ENCODE results near the gene TMCC1.
A peak's percentile ranks its signal among the peaks of the same experiment; 100 is the strongest.

Gene TMCC1

DNA sequence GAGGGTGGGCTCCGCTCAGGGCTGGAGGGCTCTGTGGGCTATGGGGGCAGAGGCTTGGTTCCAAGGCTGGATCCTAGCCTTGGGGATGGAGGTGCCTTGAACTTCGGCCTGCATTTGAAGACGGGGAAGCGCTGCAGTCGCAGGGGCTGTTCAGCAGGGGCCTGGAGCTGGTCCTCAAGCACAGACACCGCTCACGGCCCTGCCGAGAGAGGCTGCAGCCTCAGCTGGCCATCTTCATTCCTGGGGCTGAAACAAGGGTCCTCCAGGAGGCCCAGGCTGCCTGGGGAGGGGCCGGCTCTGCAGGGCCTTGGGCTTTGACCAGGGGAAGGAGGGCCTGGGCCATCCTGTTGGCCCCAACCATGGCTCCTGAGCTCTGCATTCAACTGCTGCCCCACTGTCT, 261.5 kb downstream of the TMCC1 start:
- Histone ChIP-seq H3K4me3 (ENCODE audit: low read length, poor library complexity, severe bottlenecking) (no peak overlapping the region), H3K36me3 (ENCODE audit: insufficient read depth, low read length) (no peaks in the 10 kb centered on the region), H3K9me3 (ENCODE audit: insufficient read depth, low read depth, low read length) (no peaks in the 10 kb centered on the region), H3K27me3 (ENCODE audit: insufficient read depth, low read length, poor library complexity, severe bottlenecking) (no peaks in the 10 kb centered on the region), H3K4me1 (ENCODE audit: insufficient read depth, low read length, poor library complexity, severe bottlenecking) (peaks cover 11% of the 10 kb centered on the region), H3F3A (ENCODE audit: low read depth) (no peaks in the 10 kb centered on the region), H2AFZ (ENCODE audit: low read length) (no peak overlapping the region), H3K79me2 (ENCODE audit: insufficient read depth, low read length) (no peaks in the 10 kb centered on the region), H4K20me1 (ENCODE audit: insufficient read depth, low read length, poor library complexity, severe bottlenecking) (no peaks in the 10 kb centered on the region), H3K9ac (ENCODE audit: low read depth, low read length, poor library complexity, severe bottlenecking) (no peak overlapping the region), H3K4me2 (ENCODE audit: low read depth, low read length, poor library complexity, severe bottlenecking) (no peak overlapping the region), H3K9me2 (replicated peaks; ENCODE audit: low read depth, low read length) (no peaks in the 10 kb centered on the region)
- TF ChIP-seq, protein P1, sequence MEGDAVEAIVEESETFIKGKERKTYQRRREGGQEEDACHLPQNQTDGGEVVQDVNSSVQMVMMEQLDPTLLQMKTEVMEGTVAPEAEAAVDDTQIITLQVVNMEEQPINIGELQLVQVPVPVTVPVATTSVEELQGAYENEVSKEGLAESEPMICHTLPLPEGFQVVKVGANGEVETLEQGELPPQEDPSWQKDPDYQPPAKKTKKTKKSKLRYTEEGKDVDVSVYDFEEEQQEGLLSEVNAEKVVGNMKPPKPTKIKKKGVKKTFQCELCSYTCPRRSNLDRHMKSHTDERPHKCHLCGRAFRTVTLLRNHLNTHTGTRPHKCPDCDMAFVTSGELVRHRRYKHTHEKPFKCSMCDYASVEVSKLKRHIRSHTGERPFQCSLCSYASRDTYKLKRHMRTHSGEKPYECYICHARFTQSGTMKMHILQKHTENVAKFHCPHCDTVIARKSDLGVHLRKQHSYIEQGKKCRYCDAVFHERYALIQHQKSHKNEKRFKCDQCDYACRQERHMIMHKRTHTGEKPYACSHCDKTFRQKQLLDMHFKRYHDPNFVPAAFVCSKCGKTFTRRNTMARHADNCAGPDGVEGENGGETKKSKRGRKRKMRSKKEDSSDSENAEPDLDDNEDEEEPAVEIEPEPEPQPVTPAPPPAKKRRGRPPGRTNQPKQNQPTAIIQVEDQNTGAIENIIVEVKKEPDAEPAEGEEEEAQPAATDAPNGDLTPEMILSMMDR (conservative IDR thresholded peaks at IDR 0.05; ENCODE audit: low read length): no peak

- Histone ChIP-seq H3K4me1 (ENCODE audit: insufficient read depth, low read length, poor library complexity, severe bottlenecking) (peaks cover 29% of the 10 kb centered on the region), H3K79me2 (ENCODE audit: insufficient read depth, low read length) (no peaks in the 10 kb centered on the region), H4K20me1 (ENCODE audit: insufficient read depth, low read length, poor library complexity, severe bottlenecking) (no peaks in the 10 kb centered on the region), H3K4me3 (ENCODE audit: low read length, poor library complexity, severe bottlenecking) (no peak overlapping the region), H3K9ac (ENCODE audit: low read depth, low read length, poor library complexity, severe bottlenecking) (no peak overlapping the region), H3K36me3 (ENCODE audit: insufficient read depth, low read length) (no peaks in the 10 kb centered on the region), H3K9me3 (ENCODE audit: insufficient read depth, low read depth, low read length) (no peaks in the 10 kb centered on the region), H3K9me2 (replicated peaks; ENCODE audit: low read depth, low read length) (no peaks in the 10 kb centered on the region), H3K4me2 (ENCODE audit: low read depth, low read length, poor library complexity, severe bottlenecking) (no peak overlapping the region), H3K27me3 (ENCODE audit: insufficient read depth, low read length, poor library complexity, severe bottlenecking) (no peaks in the 10 kb centered on the region), H2AFZ (ENCODE audit: low read length) (no peak overlapping the region), H3F3A (ENCODE audit: low read depth) (no peaks in the 10 kb centered on the region)
- no peak for TF ChIP-seq EZH2phosphoT487 (IDR thresholded peaks at IDR 0.05; ENCODE audit: borderline replicate concordance)
- TF ChIP-seq, protein P1 (conservative IDR thresholded peaks at IDR 0.05; ENCODE audit: low read length): no peak
These were observed 264.5 kb downstream of the TMCC1 start for GRCh38 chr3:129629011-129629410.

GRCh38 chr3:129628169-129628522, 265.4 kb downstream of the TMCC1 start:
- H3K4me2 ChIP-seq (ENCODE audit: low read depth, low read length, poor library complexity, severe bottlenecking): peak overlapping the region; percentile 80
- H3K9me3 ChIP-seq (ENCODE audit: insufficient read depth, low read depth, low read length): no peaks in the 10 kb centered on the region
- H3K9ac ChIP-seq (ENCODE audit: low read depth, low read length, poor library complexity, severe bottlenecking): peak overlapping the region; percentile 93
- peak overlapping the region; percentile 91; the same call in 1 of the 2 replicates for H2AFZ ChIP-seq (ENCODE audit: low read length)
- no peaks in the 10 kb centered on the region for H3F3A ChIP-seq (ENCODE audit: low read depth)
- peak overlapping the region; percentile 85 for H3K4me3 ChIP-seq (ENCODE audit: low read length, poor library complexity, severe bottlenecking)
- H3K4me1 ChIP-seq (ENCODE audit: insufficient read depth, low read length, poor library complexity, severe bottlenecking): peaks cover 22% of the 10 kb centered on the region
- H3K27me3 ChIP-seq (ENCODE audit: insufficient read depth, low read length, poor library complexity, severe bottlenecking): no peaks in the 10 kb centered on the region
- no peaks in the 10 kb centered on the region for H3K9me2 ChIP-seq (replicated peaks; ENCODE audit: low read depth, low read length)
- TF ChIP-seq, protein P1 (conservative IDR thresholded peaks at IDR 0.05; ENCODE audit: low read length): no peak
- no peak for TF ChIP-seq EZH2phosphoT487 (IDR thresholded peaks at IDR 0.05; ENCODE audit: borderline replicate concordance)
- H3K36me3 ChIP-seq (ENCODE audit: insufficient read depth, low read length): no peaks in the 10 kb centered on the region
- no peaks in the 10 kb centered on the region for H4K20me1 ChIP-seq (ENCODE audit: insufficient read depth, low read length, poor library complexity, severe bottlenecking)
- H3K79me2 ChIP-seq (ENCODE audit: insufficient read depth, low read length): no peaks in the 10 kb centered on the region
